Measurements from ENCODE around the gene CEP164.

DNA sequence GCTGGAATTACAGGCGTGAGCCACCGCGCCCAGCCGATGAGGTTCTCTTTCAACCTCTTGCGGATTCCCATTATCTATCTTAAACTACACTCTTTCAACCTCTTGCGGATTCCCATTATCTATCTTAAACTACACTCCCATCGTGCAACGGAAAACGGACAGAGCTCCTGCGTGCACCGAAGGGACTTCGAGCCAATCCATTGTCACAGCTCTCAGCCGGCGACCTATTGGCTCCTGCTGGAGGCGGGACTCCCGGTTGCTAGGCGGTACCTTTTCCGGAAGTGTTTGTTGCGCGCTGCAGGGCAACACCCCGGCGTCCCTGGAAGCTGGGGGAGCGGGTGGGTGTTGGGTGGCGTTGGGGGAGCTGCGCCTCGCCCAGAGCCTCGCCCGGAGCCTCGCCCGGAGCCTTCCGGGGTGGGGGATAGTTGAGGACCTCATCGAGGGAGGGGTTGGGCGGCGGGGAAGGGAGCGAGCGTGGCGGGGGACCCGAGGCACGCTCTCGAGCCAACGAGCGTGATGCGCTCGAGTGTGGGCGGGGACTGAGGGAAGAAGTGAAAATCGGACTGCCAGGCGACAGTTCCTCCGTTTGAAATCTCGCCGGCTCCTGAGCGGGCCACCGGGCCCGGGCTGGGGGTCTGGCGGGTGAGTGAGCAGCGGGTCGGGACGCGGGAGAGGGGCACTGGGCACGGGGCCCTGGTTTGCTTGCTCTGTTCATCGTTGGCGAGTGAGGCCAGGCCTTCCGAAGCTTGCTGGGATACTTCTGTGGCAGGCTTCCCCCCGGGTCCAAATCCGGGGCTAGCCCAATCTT is at the start of gene CEP164:
- TF ChIP-seq POLR2A (IDR thresholded peaks at IDR 0.05): no peak
- TF ChIP-seq CTCF (IDR thresholded peaks at IDR 0.05): no peak
